Measurements from ENCODE around the gene GEMIN4. TPM values are rescaled to one million over a fixed set of nuclear protein-coding genes. Genes with fewer than 3 reads are reported as not detected.

Gene GEMIN4
- polyA plus RNA-seq, 1 donor (not counting 4 experiments of a cell fraction or from before 2014, with no cell fraction given): 29.5 TPM

- Histone ChIP-seq H3K9me1 (ENCODE audit: control insufficient read depth, extremely low read depth, insufficient read depth, low read length) (no peaks in the 10 kb centered on the region), H3K4me1 (ENCODE audit: control insufficient read depth, extremely low read depth, insufficient read depth, low read length) (peaks cover 33% of the 10 kb centered on the region), H3K9ac (ENCODE audit: control insufficient read depth, extremely low read depth, insufficient read depth, low read length) (no peak overlapping the region), H3K27me3 (ENCODE audit: control insufficient read depth, extremely low read depth, insufficient read depth, low read length) (no peaks in the 10 kb centered on the region), H3K4me2 (ENCODE audit: control insufficient read depth, extremely low read depth, insufficient read depth, low read depth, low read length) (peak overlapping the region; percentile 76), H3K4me3 (ENCODE audit: control insufficient read depth in 2 of 3, extremely low read depth in 1 of 3, insufficient read depth in 2 of 3, low read depth in 1 of 3, low read length in 3 of 3) (no peak overlapping the region), H3K36me3 (ENCODE audit: control insufficient read depth in 2 of 2, extremely low read depth in 1 of 2, insufficient read depth in 2 of 2, low read length in 2 of 2) (peaks cover 5 to 21% of the 10 kb centered on the region in 2 experiments), H2AFZ (ENCODE audit: control insufficient read depth, low read length) (no peak overlapping the region), H3K27ac (ENCODE audit: control insufficient read depth, insufficient read depth, low read length) (no peak overlapping the region), H3K79me2 (ENCODE audit: control insufficient read depth, insufficient read depth, low read length) (peaks cover 63% of the 10 kb centered on the region), H4K20me1 (ENCODE audit: control insufficient read depth, extremely low read depth, insufficient read depth, low read length) (no peaks in the 10 kb centered on the region), H3K9me3 (ENCODE audit: control insufficient read depth, low read depth, low read length) (no peaks in the 10 kb centered on the region)
- no peak for FAIRE-seq
- TF ChIP-seq, protein P1, sequence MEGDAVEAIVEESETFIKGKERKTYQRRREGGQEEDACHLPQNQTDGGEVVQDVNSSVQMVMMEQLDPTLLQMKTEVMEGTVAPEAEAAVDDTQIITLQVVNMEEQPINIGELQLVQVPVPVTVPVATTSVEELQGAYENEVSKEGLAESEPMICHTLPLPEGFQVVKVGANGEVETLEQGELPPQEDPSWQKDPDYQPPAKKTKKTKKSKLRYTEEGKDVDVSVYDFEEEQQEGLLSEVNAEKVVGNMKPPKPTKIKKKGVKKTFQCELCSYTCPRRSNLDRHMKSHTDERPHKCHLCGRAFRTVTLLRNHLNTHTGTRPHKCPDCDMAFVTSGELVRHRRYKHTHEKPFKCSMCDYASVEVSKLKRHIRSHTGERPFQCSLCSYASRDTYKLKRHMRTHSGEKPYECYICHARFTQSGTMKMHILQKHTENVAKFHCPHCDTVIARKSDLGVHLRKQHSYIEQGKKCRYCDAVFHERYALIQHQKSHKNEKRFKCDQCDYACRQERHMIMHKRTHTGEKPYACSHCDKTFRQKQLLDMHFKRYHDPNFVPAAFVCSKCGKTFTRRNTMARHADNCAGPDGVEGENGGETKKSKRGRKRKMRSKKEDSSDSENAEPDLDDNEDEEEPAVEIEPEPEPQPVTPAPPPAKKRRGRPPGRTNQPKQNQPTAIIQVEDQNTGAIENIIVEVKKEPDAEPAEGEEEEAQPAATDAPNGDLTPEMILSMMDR (optimal IDR thresholded peaks at IDR 0.05 in 1 of 3, IDR thresholded peaks at IDR 0.05 in 1 of 3, conservative IDR thresholded peaks at IDR 0.05 in 1 of 3; ENCODE audit: extremely low read depth in 1 of 3, insufficient read depth in 2 of 3, low read length in 3 of 3): no peak
- TF ChIP-seq EZH2 (IDR thresholded peaks at IDR 0.05; ENCODE audit: low read length): no peak
- no peak for DNase-seq (ENCODE audit: low read depth, low spot score)
- dilution Hi-C loops (cut with MboI; ENCODE audit: extremely low pct_ligation_motif_present, low sequenced_read_pairs): loop anchor here (25.0 kb wide), 1 partner anchor 203 kb away; the partner anchor contains the start of genes NXN and TIMM22
Observed at GRCh38 chr17:784143-784542, 32.1 kb upstream of the GEMIN4 start.

- Histone ChIP-seq H3K4me2 (ENCODE audit: control insufficient read depth, extremely low read depth, insufficient read depth, low read depth, low read length) (peak within 1 kb of the TSS; percentile 98), H2AFZ (ENCODE audit: control insufficient read depth, low read length) (peak within 1 kb of the TSS; percentile 91), H3K9me3 (ENCODE audit: control insufficient read depth, low read depth, low read length) (no peaks in the 10 kb centered on the region), H3K27ac (ENCODE audit: control insufficient read depth, insufficient read depth, low read length) (peak within 1 kb of the TSS; percentile 90), H3K79me2 (ENCODE audit: control insufficient read depth, insufficient read depth, low read length) (peaks cover 70% of the 10 kb centered on the region), H3K36me3 (ENCODE audit: control insufficient read depth in 2 of 2, extremely low read depth in 1 of 2, insufficient read depth in 2 of 2, low read length in 2 of 2) (peaks cover 6 to 28% of the 10 kb centered on the region in 2 experiments), H3K27me3 (ENCODE audit: control insufficient read depth, extremely low read depth, insufficient read depth, low read length) (no peaks in the 10 kb centered on the region), H3K4me3 (ENCODE audit: control insufficient read depth in 2 of 3, extremely low read depth in 1 of 3, insufficient read depth in 2 of 3, low read depth in 1 of 3, low read length in 3 of 3) (peak within 1 kb of the TSS; percentile 95 to 99 (median 99)), H3K4me1 (ENCODE audit: control insufficient read depth, extremely low read depth, insufficient read depth, low read length) (peaks cover 20% of the 10 kb centered on the region), H3K9ac (ENCODE audit: control insufficient read depth, extremely low read depth, insufficient read depth, low read length) (peak within 1 kb of the TSS; percentile 94), H3K9me1 (ENCODE audit: control insufficient read depth, extremely low read depth, insufficient read depth, low read length) (no peaks in the 10 kb centered on the region), H4K20me1 (ENCODE audit: control insufficient read depth, extremely low read depth, insufficient read depth, low read length) (no peaks in the 10 kb centered on the region)
- peak; percentile 26 for DNase-seq (ENCODE audit: low read depth, low spot score)
- TF ChIP-seq EZH2 (IDR thresholded peaks at IDR 0.05; ENCODE audit: low read length): no peak
- TF ChIP-seq, protein P1 (optimal IDR thresholded peaks at IDR 0.05 in 1 of 3, IDR thresholded peaks at IDR 0.05 in 1 of 3, conservative IDR thresholded peaks at IDR 0.05 in 1 of 3; ENCODE audit: extremely low read depth in 1 of 3, insufficient read depth in 2 of 3, low read length in 3 of 3): peak in 1 of 3 experiments; percentile 18
- peak; percentile 39 for FAIRE-seq
- dilution Hi-C loops (cut with MboI; ENCODE audit: extremely low pct_ligation_motif_present, low sequenced_read_pairs): loop anchor here (25.0 kb wide), 1 partner anchor 205 kb away; the partner anchor contains the start of genes NXN and TIMM22
Observed at GRCh38 chr17:781805-782731, 30.0 kb upstream of the GEMIN4 start, which contains the start of the genes GLOD4 and MRM3. Gene GLOD4, minus strand, starts transcription at chr17:782280. Its CDS starts 25 bp downstream, at chr17:782255. Gene MRM3, plus strand, starts transcription at chr17:782353. Its CDS starts 26 bp downstream, at chr17:782379.

Data from keratinocyte (primary cell).